CD4-positive, alpha-beta memory T cell (primary cell): Measurements from ENCODE around the gene BFSP1. TPM values are rescaled to one million over a fixed set of nuclear protein-coding genes. Genes with fewer than 3 reads are reported as not detected.

Experiments
- CTCF ChIA-PET: fragments of 350-600 bp; sonication (Branson Sonifier 250); formaldehyde crosslinking; loops from one replicate; lab custom pipeline; 2021; ENCODE audit warnings: inconsistent platforms; ENCODE audit not compliant: partially characterized antibody; lab: Charles Lee
- POLR2A ChIA-PET: fragments of 350-600 bp; sonication (Branson Sonifier 250); formaldehyde crosslinking; loops from one replicate; lab custom pipeline; 2021; ENCODE audit not compliant: partially characterized antibody; lab: Charles Lee
- DNase-seq, 5 donors: peaks; one replicate each; pipeline versions ENCODE4 v3.0.0 to v3.0.0-alpha.2; 2020 to 2022; ENCODE audit warnings: mixed read lengths in 1 of 5
- H3K27ac ChIP-seq: one replicate; pipeline ENCODE4 v1.7.0; 2013; ENCODE audit warnings: low read depth, low read length
- H3K27me3 ChIP-seq: 2 replicates; pipeline ENCODE4 v1.7.0; 2013; ENCODE audit warnings: mild to moderate bottlenecking, low read length, moderate library complexity; ENCODE audit not compliant: insufficient read depth
- H3K36me3 ChIP-seq: 2 replicates; pipeline ENCODE4 v1.7.0; 2013; ENCODE audit warnings: mild to moderate bottlenecking, low read length, moderate library complexity; ENCODE audit not compliant: insufficient read depth
- H3K4me1 ChIP-seq: 2 replicates; pipeline ENCODE4 v1.7.0; 2013; ENCODE audit warnings: mild to moderate bottlenecking, low read length, moderate library complexity; ENCODE audit not compliant: insufficient read depth
- H3K4me3 ChIP-seq, 2 donors: one replicate each; pipeline ENCODE4 v1.7.0; 2013; ENCODE audit warnings: low read length in 2 of 2, mild to moderate bottlenecking in 1 of 2
- H3K9me3 ChIP-seq, 2 donors: one replicate each; pipeline ENCODE4 v1.7.0; 2013; ENCODE audit warnings: low read length in 2 of 2, control low read depth in 1 of 2; ENCODE audit not compliant: control insufficient read depth in 1 of 2
- H3K27ac Mint-ChIP-seq, 7 donors: one replicate each; pipeline ENCODE4 v1.8.0; 2020 to 2021; ENCODE audit warnings: mixed read lengths in 7 of 7, mild to moderate bottlenecking in 6 of 7, inconsistent platforms in 3 of 7, moderate library complexity in 3 of 7
- H3K27me3 Mint-ChIP-seq, 2 donors: one replicate each; pipeline ENCODE4 v1.8.0; 2020 to 2021; ENCODE audit warnings: mixed read lengths in 2 of 2
- H3K36me3 Mint-ChIP-seq, 2 donors: one replicate each; pipeline ENCODE4 v1.8.0; 2020 to 2021; ENCODE audit warnings: mixed read lengths in 2 of 2, inconsistent platforms in 1 of 2, mild to moderate bottlenecking in 1 of 2
- H3K4me1 Mint-ChIP-seq, 4 donors: one replicate each; pipeline ENCODE4 v1.8.0; 2020 to 2021; ENCODE audit warnings: mixed read lengths in 4 of 4, mild to moderate bottlenecking in 1 of 4
- H3K4me3 Mint-ChIP-seq, 8 donors: one replicate each; pipeline ENCODE4 v1.8.0; 2020 to 2021; ENCODE audit warnings: mixed read lengths in 8 of 8, mild to moderate bottlenecking in 7 of 8, moderate library complexity in 6 of 8, inconsistent platforms in 3 of 8
- H3K9me3 Mint-ChIP-seq, 8 donors: one replicate each; pipeline ENCODE4 v1.8.0; 2020 to 2021; ENCODE audit warnings: mixed read lengths in 8 of 8, mild to moderate bottlenecking in 5 of 8, inconsistent platforms in 3 of 8, moderate library complexity in 1 of 8
- intact Hi-C: fragments of 100-400 bp; cut with micrococcal nuclease; formaldehyde crosslinking; loops from one replicate; pipeline ENCODE4 v1.15.1; 2023
- polyA plus RNA-seq, 2 donors: library from polyadenylated mRNA; unstranded; fragments of 300-500 nt; fragmentation: Illumina TruSeq; gene quantifications; one replicate each; pipeline ENCODE4 v1.2.3, GENCODE V29; 2021
- total RNA-seq, 2 experiments: library from RNA; stranded (reverse); gene quantifications; one replicate each; pipeline ENCODE4 v1.2.3, GENCODE V29; 2021

The BFSP1 gene
- total and polyA plus RNA-seq, 4 experiments from 2014 or later, result 0.21 to 0.96 (median 0.91) TPM

DNA sequence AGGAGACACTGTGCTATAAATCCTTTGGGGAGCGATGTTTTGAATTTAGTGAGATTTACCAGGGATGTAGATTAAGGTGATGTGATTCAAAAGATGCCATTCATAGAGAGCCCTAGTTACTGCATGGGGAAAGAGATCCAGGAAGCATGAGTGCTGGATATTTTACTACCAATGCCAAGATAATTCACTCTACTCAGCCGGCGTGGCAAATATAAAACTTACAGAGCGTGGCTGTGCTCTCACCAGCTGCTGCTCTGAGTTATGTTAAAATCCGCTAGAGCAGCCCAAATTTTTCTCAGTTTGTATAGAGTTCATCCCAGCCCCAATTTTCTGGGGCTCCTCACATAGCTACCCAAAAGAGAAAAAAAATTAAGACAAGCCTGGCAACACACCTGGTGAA is 48.6 kb downstream of the BFSP1 start:
- Histone ChIP-seq H3K9me3 (no peaks in the 10 kb centered on the region), H3K27me3 (no peaks in the 10 kb centered on the region), H3K4me3 (no peak overlapping the region), H3K27ac (no peak overlapping the region), H3K36me3 (no peaks in the 10 kb centered on the region), H3K4me1 (no peaks in the 10 kb centered on the region)
- POLR2A ChIA-PET, result no interaction called here
- DNase-seq, result no peak
- intact Hi-C loops, result no loop called here
- CTCF ChIA-PET, result no interaction called here
- no peaks in the 10 kb centered on the region for H3K36me3 Mint-ChIP-seq
- H3K27ac Mint-ChIP-seq, result no peak overlapping the region
- peaks cover 4 to 16% of the 10 kb centered on the region in 2 donors for H3K27me3 Mint-ChIP-seq
- peaks cover 0 to 4% (median 0%) of the 10 kb centered on the region in 8 donors for H3K9me3 Mint-ChIP-seq
- H3K4me1 Mint-ChIP-seq, result no peaks in the 10 kb centered on the region
- H3K4me3 Mint-ChIP-seq, result no peak overlapping the region

DNA sequence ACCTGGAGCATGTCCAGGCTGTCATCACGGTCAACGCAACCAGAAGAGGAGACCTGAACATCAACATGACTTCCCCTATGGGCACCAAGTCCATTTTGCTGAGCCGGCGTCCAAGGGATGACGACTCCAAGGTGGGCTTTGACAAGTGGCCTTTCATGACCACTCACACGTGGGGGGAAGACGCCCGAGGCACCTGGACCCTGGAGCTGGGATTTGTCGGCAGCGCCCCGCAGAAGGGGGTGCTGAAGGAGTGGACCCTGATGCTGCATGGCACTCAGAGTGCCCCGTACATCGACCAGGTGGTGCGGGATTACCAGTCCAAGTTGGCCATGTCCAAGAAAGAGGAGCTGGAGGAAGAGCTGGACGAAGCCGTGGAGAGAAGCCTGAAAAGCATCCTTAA is 49.5 kb downstream of the BFSP1 start:
- no peaks in the 10 kb centered on the region for H3K4me1 ChIP-seq
- no peaks in the 10 kb centered on the region for H3K36me3 Mint-ChIP-seq
- no peaks in the 10 kb centered on the region for H3K27me3 ChIP-seq
- no peak overlapping the region for H3K27ac Mint-ChIP-seq
- CTCF ChIA-PET, result no interaction called here
- H3K27ac ChIP-seq, result no peak overlapping the region
- intact Hi-C loops, result no loop called here
- H3K36me3 ChIP-seq, result no peaks in the 10 kb centered on the region
- H3K4me1 Mint-ChIP-seq, result no peaks in the 10 kb centered on the region
- H3K9me3 Mint-ChIP-seq, result peaks cover 0 to 4% (median 0%) of the 10 kb centered on the region in 8 donors
- H3K27me3 Mint-ChIP-seq, result peaks cover 6 to 16% of the 10 kb centered on the region in 2 donors
- H3K4me3 ChIP-seq, result no peak overlapping the region
- H3K4me3 Mint-ChIP-seq, result no peak overlapping the region
- no peak for DNase-seq
- H3K9me3 ChIP-seq, result no peaks in the 10 kb centered on the region
- POLR2A ChIA-PET, result no interaction called here

DNA sequence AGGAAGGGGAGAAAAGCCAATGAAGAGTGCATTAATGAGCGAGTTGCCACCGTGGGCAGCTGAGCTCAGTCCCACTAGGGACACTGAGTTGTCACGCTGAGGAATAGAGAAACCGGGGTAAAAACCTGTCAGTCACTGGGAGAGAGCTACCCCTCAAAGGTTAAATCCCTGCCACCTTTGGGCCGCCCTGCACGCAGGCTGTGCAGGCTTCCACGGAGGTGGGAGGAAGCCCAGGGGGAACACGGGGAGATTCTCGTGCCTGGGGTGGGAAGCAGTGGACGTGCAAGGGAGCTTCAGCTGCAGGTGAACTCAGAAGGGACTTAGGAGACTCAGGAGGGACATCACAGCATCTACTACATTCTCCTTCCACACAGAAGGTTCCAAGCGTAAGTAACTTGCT is 50.5 kb downstream of the BFSP1 start:
- Mint-ChIP-seq H3K27ac (no peak overlapping the region), H3K27me3 (peaks cover 6 to 16% of the 10 kb centered on the region in 2 donors), H3K4me3 (no peak overlapping the region), H3K4me1 (no peaks in the 10 kb centered on the region), H3K9me3 (peaks cover 0 to 4% (median 0%) of the 10 kb centered on the region in 8 donors), H3K36me3 (no peaks in the 10 kb centered on the region)
- H3K36me3 ChIP-seq, result no peaks in the 10 kb centered on the region
- no peaks in the 10 kb centered on the region for H3K4me1 ChIP-seq
- no peaks in the 10 kb centered on the region for H3K27me3 ChIP-seq
- CTCF ChIA-PET, result no interaction called here
- intact Hi-C loops, result no loop called here
- no peak for DNase-seq
- POLR2A ChIA-PET, result interaction anchor here (0.6 kb wide), 1 partner anchor 807 kb away, joined by 3 read pairs; the partner anchor contains the start of gene ZNF133
- no peak overlapping the region for H3K27ac ChIP-seq
- no peak overlapping the region for H3K4me3 ChIP-seq
- no peaks in the 10 kb centered on the region for H3K9me3 ChIP-seq

DNA sequence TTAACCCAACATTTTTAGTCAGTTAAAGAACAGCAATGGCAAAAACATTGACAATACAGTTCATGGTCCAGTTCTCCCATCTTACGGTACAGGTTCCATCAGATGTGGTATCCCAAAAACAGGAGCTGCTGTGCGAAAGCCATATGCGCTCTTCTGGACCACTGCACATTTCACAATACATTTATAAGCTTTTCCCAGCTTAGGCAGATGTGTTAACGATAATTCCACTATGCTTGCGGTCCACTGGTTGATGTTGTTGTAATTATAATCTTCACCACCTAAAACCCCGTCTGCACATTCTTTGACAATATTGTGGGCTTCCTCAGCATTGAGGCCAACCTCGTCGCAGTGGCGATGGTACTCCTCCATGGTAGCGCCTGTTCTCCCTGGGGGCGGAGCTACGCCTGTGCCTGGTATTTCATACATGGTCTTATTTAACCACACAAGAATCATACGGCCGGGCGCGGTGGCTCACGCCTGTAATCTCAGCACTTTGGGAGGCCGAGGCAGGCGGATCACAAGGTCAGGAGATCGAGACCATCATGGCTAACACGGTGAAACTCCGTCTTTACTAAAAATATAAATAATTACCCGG is 52.0 kb downstream of the BFSP1 start:
- H3K36me3 Mint-ChIP-seq, result no peaks in the 10 kb centered on the region
- intact Hi-C loops, result no loop called here
- POLR2A ChIA-PET, result no interaction called here

DNA sequence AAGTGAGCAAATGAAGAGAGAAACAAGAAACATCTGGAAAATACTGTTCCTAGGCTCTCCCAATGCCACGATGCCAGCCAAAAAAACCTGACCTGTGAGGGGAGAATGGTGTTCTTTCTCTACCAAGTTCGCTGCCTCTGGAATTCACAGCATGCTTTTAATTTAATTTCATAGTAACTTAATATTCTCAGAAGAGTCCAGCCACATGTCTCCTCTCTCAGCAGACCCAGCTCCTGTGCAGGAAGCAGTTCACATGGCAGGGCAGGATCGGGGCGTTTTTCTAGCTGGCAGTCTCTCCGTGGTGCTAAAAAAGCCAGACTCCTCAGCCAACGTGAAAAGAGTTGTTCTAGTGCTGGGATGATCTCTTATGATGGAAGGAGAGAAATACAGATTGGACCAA is 57.5 kb downstream of the BFSP1 start:
- ChIA-PET CTCF (no interaction called here), POLR2A (no interaction called here)
- H3K27me3 ChIP-seq, result no peaks in the 10 kb centered on the region
- no peaks in the 10 kb centered on the region for H3K4me1 ChIP-seq
- H3K27me3 Mint-ChIP-seq, result peaks cover 0 to 1% of the 10 kb centered on the region in 2 donors
- intact Hi-C loops, result no loop called here
- no peak overlapping the region for H3K4me3 ChIP-seq
- no peaks in the 10 kb centered on the region for H3K36me3 Mint-ChIP-seq
- H3K9me3 ChIP-seq, result no peaks in the 10 kb centered on the region
- no peaks in the 10 kb centered on the region for H3K36me3 ChIP-seq
- H3K4me3 Mint-ChIP-seq, result no peak overlapping the region
- H3K27ac ChIP-seq, result no peak overlapping the region
- peaks cover 0 to 5% (median 0%) of the 10 kb centered on the region in 8 donors for H3K9me3 Mint-ChIP-seq
- H3K27ac Mint-ChIP-seq, result no peak overlapping the region
- no peaks in the 10 kb centered on the region for H3K4me1 Mint-ChIP-seq
- no peak for DNase-seq

More for the DNA sequence above, 52.0 kb downstream of the BFSP1 start:
- Mint-ChIP-seq H3K27me3 (peaks cover 6 to 16% of the 10 kb centered on the region in 2 donors), H3K4me3 (peak overlapping the region in 1 of 8 donors; percentile 61), H3K9me3 (peaks cover 0 to 5% (median 0%) of the 10 kb centered on the region in 8 donors), H3K27ac (no peak overlapping the region), H3K4me1 (no peaks in the 10 kb centered on the region)
- CTCF ChIA-PET, result interaction anchor here (0.7 to 1.1 kb wide), 2 partner anchors 63 to 132 kb away, joined by 3 to 4 read pairs; no protein-coding TSS in a partner anchor
- Histone ChIP-seq H3K27ac (no peak overlapping the region), H3K4me1 (no peaks in the 10 kb centered on the region), H3K36me3 (no peaks in the 10 kb centered on the region), H3K27me3 (no peaks in the 10 kb centered on the region), H3K9me3 (no peaks in the 10 kb centered on the region), H3K4me3 (no peak overlapping the region)
- no peak for DNase-seq

DNA sequence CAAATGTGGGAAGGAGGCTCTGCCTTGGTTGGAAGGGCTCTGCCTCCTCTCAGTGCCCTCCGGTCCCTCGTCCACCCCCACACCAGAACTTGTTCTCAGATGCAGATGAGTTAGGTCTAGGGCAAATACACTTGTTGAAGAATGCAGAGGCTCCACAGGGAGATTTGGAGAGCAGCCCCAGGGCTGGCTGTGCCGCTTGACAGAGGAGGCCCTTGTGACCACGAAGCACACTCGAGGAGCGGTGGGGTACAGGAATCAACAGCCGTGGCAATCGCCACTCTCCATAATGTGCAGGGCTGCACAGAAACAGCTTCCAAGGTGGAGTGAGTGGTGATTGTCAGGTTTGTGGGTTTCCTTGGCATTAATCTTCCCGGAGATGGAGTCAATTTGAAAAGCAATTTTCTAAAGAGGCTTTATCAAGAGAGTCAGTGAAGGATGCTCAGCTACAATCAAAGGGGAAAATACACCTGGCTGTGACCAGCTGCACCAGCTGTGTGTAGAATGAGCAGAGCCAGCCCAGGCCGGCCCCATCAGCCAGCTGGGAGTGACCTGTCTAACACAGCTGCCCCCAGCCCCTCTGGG is 59.5 kb downstream of the BFSP1 start:
- DNase-seq, result no peak
- Mint-ChIP-seq H3K27ac (no peak overlapping the region), H3K4me1 (no peaks in the 10 kb centered on the region), H3K9me3 (peaks cover 0 to 5% (median 0%) of the 10 kb centered on the region in 8 donors), H3K27me3 (peaks cover 0 to under 1% of the 10 kb centered on the region in 2 donors), H3K4me3 (no peak overlapping the region), H3K36me3 (no peaks in the 10 kb centered on the region)
- no peak overlapping the region for H3K27ac ChIP-seq
- H3K27me3 ChIP-seq, result no peaks in the 10 kb centered on the region
- ChIA-PET POLR2A (no interaction called here), CTCF (no interaction called here)
- H3K9me3 ChIP-seq, result no peaks in the 10 kb centered on the region
- intact Hi-C loops, result no loop called here
- H3K36me3 ChIP-seq, result no peaks in the 10 kb centered on the region
- H3K4me1 ChIP-seq, result no peaks in the 10 kb centered on the region
- no peak overlapping the region for H3K4me3 ChIP-seq

DNA sequence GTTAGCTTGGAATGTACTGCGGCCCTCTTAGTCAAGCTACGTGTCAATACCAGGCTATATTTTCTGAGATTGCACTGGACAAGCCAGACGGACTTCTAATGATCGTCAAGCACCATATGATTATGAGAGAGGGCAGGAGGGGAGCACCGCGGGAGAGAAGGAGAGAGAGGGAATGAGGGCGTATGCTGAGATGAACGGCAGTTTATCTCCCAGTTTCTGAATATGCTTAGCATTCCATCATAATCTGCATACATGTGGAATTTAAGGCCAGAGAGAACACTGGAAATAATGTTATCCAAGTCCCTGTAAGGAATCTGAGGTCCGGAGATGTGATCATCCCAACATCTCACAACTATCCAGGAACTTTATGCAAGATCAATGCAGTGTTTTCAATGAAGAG is 60.2 kb downstream of the BFSP1 start:
- H3K27me3 Mint-ChIP-seq, result no peaks in the 10 kb centered on the region
- intact Hi-C loops, result no loop called here
- Histone ChIP-seq H3K27me3 (no peaks in the 10 kb centered on the region), H3K9me3 (no peaks in the 10 kb centered on the region), H3K27ac (no peak overlapping the region), H3K4me3 (no peak overlapping the region), H3K4me1 (no peaks in the 10 kb centered on the region), H3K36me3 (no peaks in the 10 kb centered on the region)
- H3K4me3 Mint-ChIP-seq, result no peak overlapping the region
- no peaks in the 10 kb centered on the region for H3K4me1 Mint-ChIP-seq
- H3K36me3 Mint-ChIP-seq, result no peaks in the 10 kb centered on the region
- CTCF ChIA-PET, result no interaction called here
- POLR2A ChIA-PET, result no interaction called here
- DNase-seq, result no peak
- H3K27ac Mint-ChIP-seq, result no peak overlapping the region
- H3K9me3 Mint-ChIP-seq, result peaks cover 0 to 5% (median 0%) of the 10 kb centered on the region in 8 donors
